DOHH2 (cell line): ENCODE results near the gene HDAC8.

Experiments used
- H3F3A ChIP-seq: fragments of 200-600 bp; sonication (generic), shearing (Covaris generic); 2 replicates; pipeline ENCODE4 v1.6.0; 2016; ENCODE audit warnings: antibody characterized with exemption, mild to moderate bottlenecking; ENCODE audit not compliant: control insufficient read depth, insufficient read depth
- H3K27ac ChIP-seq: fragments of 200-600 bp; sonication (generic); 2 replicates; pipeline ENCODE4 v1.5.1; 2014; ENCODE audit warnings: low read depth, mild to moderate bottlenecking, low read length, moderate library complexity
- H3K27me3 ChIP-seq: fragments of 200-600 bp; sonication (generic); 2 replicates; pipeline ENCODE4 v1.6.1; 2014; ENCODE audit warnings: mild to moderate bottlenecking, low read length, mixed read lengths; ENCODE audit not compliant: control insufficient read depth
- H3K36me3 ChIP-seq: fragments of 200-600 bp; sonication (generic); 2 replicates; pipeline ENCODE4 v1.6.1; 2014; ENCODE audit warnings: mild to moderate bottlenecking, low read length, moderate library complexity, mixed read lengths; ENCODE audit not compliant: control insufficient read depth
- H3K4me1 ChIP-seq: fragments of 200-600 bp; sonication (generic); 2 replicates; pipeline ENCODE4 v1.6.1; 2014; ENCODE audit warnings: mild to moderate bottlenecking, low read length, mixed read lengths; ENCODE audit not compliant: control insufficient read depth
- H3K4me2 ChIP-seq: fragments of 200-600 bp; sonication (generic); 2 replicates; pipeline ENCODE4 v1.6.0; 2014; ENCODE audit warnings: mild to moderate bottlenecking, low read length, moderate library complexity
- H3K4me3 ChIP-seq: fragments of 200-600 bp; sonication (generic); 2 replicates; pipeline ENCODE4 v1.5.1; 2014; ENCODE audit warnings: mild to moderate bottlenecking, low read length, mixed read lengths
- H3K79me2 ChIP-seq: fragments of 200-600 bp; sonication (generic); 2 replicates; pipeline ENCODE4 v1.6.1; 2014; ENCODE audit warnings: mild to moderate bottlenecking, low read length, mixed read lengths; ENCODE audit not compliant: control insufficient read depth
- H3K9me2 ChIP-seq: fragments of 200-600 bp; sonication (generic); replicated peaks from 2 replicates; pipeline ENCODE4 v1.6.1; 2014; ENCODE audit warnings: mild to moderate bottlenecking, low read length, mixed read lengths; ENCODE audit not compliant: control insufficient read depth
- H3K9me3 ChIP-seq: fragments of 200-600 bp; sonication (generic); 2 replicates; pipeline ENCODE4 v1.6.1; 2014; ENCODE audit warnings: antibody characterized with exemption, low read length, mixed read lengths; ENCODE audit not compliant: control insufficient read depth, insufficient read depth
- H4K20me1 ChIP-seq: fragments of 200-600 bp; sonication (generic); 2 replicates; pipeline ENCODE4 v1.6.0; 2014; ENCODE audit warnings: low read depth, mild to moderate bottlenecking, antibody characterized with exemption, low read length, moderate library complexity; ENCODE audit not compliant: control insufficient read depth, insufficient read depth
- CTCF ChIP-seq: fragments of 200-600 bp; sonication (generic); IDR thresholded peaks from one replicate; pipeline ENCODE4 v1.5.1; 2014; ENCODE audit warnings: antibody characterized with exemption, mild to moderate bottlenecking, low read depth, low read length; ENCODE audit not compliant: poor library complexity, severe bottlenecking
- EZH2phosphoT487 ChIP-seq: fragments of 200-600 bp; sonication (generic); IDR thresholded peaks from 2 replicates; pipeline ENCODE4 v1.6.1; 2017; ENCODE audit warnings: borderline replicate concordance, mild to moderate bottlenecking, antibody characterized with exemption, low read length, moderate library complexity, mixed read lengths

The HDAC8 gene

GRCh38 chrX:72360326-72360725 is 212.3 kb downstream of the HDAC8 start:
- TF ChIP-seq CTCF (no peak), EZH2phosphoT487 (no peak)
- Histone ChIP-seq H3F3A (no peaks in the 10 kb centered on the region), H3K9me3 (no peaks in the 10 kb centered on the region), H3K4me2 (no peak overlapping the region), H3K79me2 (no peaks in the 10 kb centered on the region), H3K9me2 (no peaks in the 10 kb centered on the region), H3K4me3 (no peak overlapping the region), H3K27ac (no peak overlapping the region), H3K4me1 (no peaks in the 10 kb centered on the region), H3K27me3 (no peaks in the 10 kb centered on the region), H3K36me3 (no peaks in the 10 kb centered on the region), H4K20me1 (no peaks in the 10 kb centered on the region)

- no peaks in the 10 kb centered on the region for H3K9me3 ChIP-seq
- no peaks in the 10 kb centered on the region for H3K79me2 ChIP-seq
- H4K20me1 ChIP-seq: no peaks in the 10 kb centered on the region
- no peaks in the 10 kb centered on the region for H3K27me3 ChIP-seq
- H3K4me1 ChIP-seq: no peaks in the 10 kb centered on the region
- no peak overlapping the region for H3K27ac ChIP-seq
- no peaks in the 10 kb centered on the region for H3K9me2 ChIP-seq
- H3K4me2 ChIP-seq: no peak overlapping the region
- TF ChIP-seq EZH2phosphoT487 (no peak), CTCF (no peak)
- no peak overlapping the region for H3K4me3 ChIP-seq
- H3F3A ChIP-seq: no peaks in the 10 kb centered on the region
- H3K36me3 ChIP-seq: no peaks in the 10 kb centered on the region
Observed at GRCh38 chrX:72358313-72358712, 214.3 kb downstream of the HDAC8 start.

GRCh38 chrX:72352786-72353185 is 219.9 kb downstream of the HDAC8 start:
- Histone ChIP-seq H3K79me2 (no peaks in the 10 kb centered on the region), H3K36me3 (no peaks in the 10 kb centered on the region), H4K20me1 (no peaks in the 10 kb centered on the region), H3K4me2 (no peak overlapping the region), H3F3A (no peaks in the 10 kb centered on the region), H3K9me3 (no peaks in the 10 kb centered on the region), H3K27ac (no peak overlapping the region), H3K27me3 (no peaks in the 10 kb centered on the region), H3K9me2 (no peaks in the 10 kb centered on the region), H3K4me3 (no peak overlapping the region), H3K4me1 (no peaks in the 10 kb centered on the region)
- TF ChIP-seq CTCF (no peak), EZH2phosphoT487 (no peak)
